HCT116 (cell line): ENCODE measurements around the gene CCM2. TPM values are rescaled to one million over a fixed set of nuclear protein-coding genes. Genes with fewer than 3 reads are reported as not detected.

Experiments used
- ATAC-seq: fragments of 200-7000 bp; cut with Tn5 transposase; 2 replicates; pipeline ENCODE4 v1.9.1; 2020; ENCODE audit warnings: mild to moderate bottlenecking, moderate library complexity
- BruUV-seq: library from RNA; stranded (reverse); fragments of 400-500 nt; replicated peaks from 2 replicates; lab custom pipeline; 2021; lab: Mats Ljungman, UMichigan
- CTCF ChIA-PET: fragments of 300-600 bp; sonication (Branson Sonifier 250); formaldehyde crosslinking; loops from one replicate; lab custom pipeline; 2021; ENCODE audit warnings: antibody characterized with exemption; lab: Charles Lee
- POLR2A ChIA-PET: fragments of 300-600, 350-600 bp; sonication (Branson Sonifier 250); formaldehyde crosslinking; loops from one replicate; lab custom pipeline; 2021; ENCODE audit warnings: antibody characterized with exemption; lab: Charles Lee
- RAD21 ChIA-PET, 2 experiments: fragments of 300-600 bp; sonication (Branson Sonifier 250); formaldehyde crosslinking; loops; one replicate each; lab custom pipeline; 2023; ENCODE audit warnings: low total read pairs in 2 of 2; ENCODE audit not compliant: uncharacterized antibody in 2 of 2, unreplicated experiment in 2 of 2, low non-redundant PET in 1 of 2; lab: Charles Lee
- DNase-seq: peaks from one replicate; pipeline ENCODE4 v3.0.0-alpha.2; 2010; ENCODE audit warnings: low read depth, low spot score
- H2AFZ ChIP-seq: fragments of 200-600 bp; shearing (Covaris generic), sonication (generic); 2 replicates; pipeline ENCODE4 v1.6.1; 2017; ENCODE audit warnings: low read depth, mixed run types, mixed read lengths, antibody characterized with exemption, low read length; ENCODE audit not compliant: poor library complexity, severe bottlenecking
- H3K27ac ChIP-seq: 2 replicates; pipeline ENCODE4 v1.5.1; 2012; ENCODE audit warnings: low read depth, low read length
- H3K27me3 ChIP-seq: fragments of 200-600 bp; sonication (generic); 2 replicates; pipeline ENCODE4 v1.6.1; 2016; ENCODE audit warnings: mixed run types, low read length, mixed read lengths; ENCODE audit not compliant: insufficient read depth
- H3K36me3 ChIP-seq, 2 experiments: fragments of 200-500 bp in 1 of 2; fragments of 200-600 bp in 1 of 2; sonication (Bioruptor generic) in 1 of 2; sonication (generic) in 1 of 2; 2 replicates each; pipeline versions ENCODE4 v1.5.1 to v1.6.1; 2014 to 2016; ENCODE audit warnings: low read length in 2 of 2, inconsistent platforms in 1 of 2, mixed read lengths in 1 of 2, mixed run types in 1 of 2; ENCODE audit not compliant: insufficient read depth in 2 of 2, control insufficient read depth in 1 of 2
- H3K4me1 ChIP-seq, 2 experiments: fragments of 200-600 bp in 1 of 2; sonication (generic) in 1 of 2; 2 replicates each; pipeline versions ENCODE4 v1.5.1 to v1.6.1; 2012 to 2017; ENCODE audit warnings: low read length in 2 of 2, inconsistent platforms in 1 of 2, mild to moderate bottlenecking in 1 of 2, mixed read lengths in 1 of 2, mixed run types in 1 of 2, moderate library complexity in 1 of 2; ENCODE audit not compliant: insufficient read depth in 2 of 2, control insufficient read depth in 1 of 2
- H3K4me2 ChIP-seq: fragments of 200-600 bp; sonication (generic); 2 replicates; pipeline ENCODE4 v1.6.1; 2017; ENCODE audit warnings: mixed run types, low read length, mixed read lengths
- H3K4me3 ChIP-seq, 2 experiments: fragments of 200-600 bp in 1 of 2; sonication (generic) in 1 of 2; replicated peaks in 1 of 2; 2 replicates each; pipeline ENCODE4 v1.5.1; 2011 to 2016; ENCODE audit warnings: low read length in 2 of 2, control low read depth in 1 of 2, low read depth in 1 of 2, mild to moderate bottlenecking in 1 of 2, mixed read lengths in 1 of 2, mixed run types in 1 of 2
- H3K79me2 ChIP-seq: fragments of 200-600 bp; sonication (generic); 2 replicates; pipeline ENCODE4 v1.6.1; 2017; ENCODE audit warnings: mild to moderate bottlenecking, mixed run types, low read length, moderate library complexity, mixed read lengths; ENCODE audit not compliant: insufficient read depth
- H3K9ac ChIP-seq: fragments of 200-600 bp; sonication (generic); 2 replicates; pipeline ENCODE4 v1.6.1; 2016; ENCODE audit warnings: low read length, mixed read lengths
- H3K9me2 ChIP-seq: fragments of 200-600 bp; sonication (generic), shearing (Covaris generic); 2 replicates; pipeline ENCODE4 v1.6.1; 2017; ENCODE audit warnings: mixed run types, mild to moderate bottlenecking, moderate library complexity; ENCODE audit not compliant: insufficient read depth
- H3K9me3 ChIP-seq, 2 experiments: fragments of 200-500 bp in 1 of 2; fragments of 200-600 bp in 1 of 2; sonication (Bioruptor generic) in 1 of 2; sonication (generic) in 1 of 2; 2 replicates each; pipeline ENCODE4 v1.6.1; 2014 to 2017; ENCODE audit warnings: low read length in 2 of 2, mixed read lengths in 2 of 2, inconsistent platforms in 1 of 2, low read depth in 1 of 2, mild to moderate bottlenecking in 1 of 2, mixed run types in 1 of 2, moderate library complexity in 1 of 2; ENCODE audit not compliant: control insufficient read depth in 1 of 2, insufficient read depth in 1 of 2
- H4K20me1 ChIP-seq: fragments of 200-600 bp; sonication (generic), shearing (Covaris generic); 2 replicates; pipeline ENCODE4 v1.6.1; 2017; ENCODE audit warnings: mixed run types, mild to moderate bottlenecking, moderate library complexity; ENCODE audit not compliant: insufficient read depth
- CBX3 ChIP-seq: IDR thresholded peaks from 2 replicates; pipeline ENCODE4 v1.6.1; 2012; ENCODE audit warnings: low read depth
- EGR1 ChIP-seq: IDR thresholded peaks from 2 replicates; pipeline ENCODE4 v1.6.1; 2012; ENCODE audit warnings: low read depth
- ELF1 ChIP-seq: IDR thresholded peaks from 2 replicates; pipeline ENCODE4 v1.6.1; 2012; ENCODE audit warnings: low read depth, borderline replicate concordance
- EZH2 ChIP-seq: fragments of 200-600 bp; sonication (generic); IDR thresholded peaks from 2 replicates; pipeline ENCODE4 v1.6.1; 2017; ENCODE audit warnings: antibody characterized with exemption, mixed run types
- EZH2phosphoT487 ChIP-seq: fragments of 200-600 bp; IDR thresholded peaks from 2 replicates; pipeline ENCODE4 v1.6.1; 2018; ENCODE audit warnings: antibody characterized with exemption, borderline replicate concordance
- FOSL1 ChIP-seq: IDR thresholded peaks from 2 replicates; pipeline ENCODE4 v1.6.1; 2012; ENCODE audit warnings: low read depth
- JUND ChIP-seq: IDR thresholded peaks from 2 replicates; pipeline ENCODE4 v1.6.1; 2012
- POLR2AphosphoS5 ChIP-seq: IDR thresholded peaks from 2 replicates; pipeline ENCODE4 v1.6.1; 2011; ENCODE audit warnings: mild to moderate bottlenecking, low read depth, low read length, moderate library complexity
- RAD21 ChIP-seq: IDR thresholded peaks from 2 replicates; pipeline ENCODE4 v1.6.1; 2012; ENCODE audit warnings: low read depth, mild to moderate bottlenecking
- SIN3A ChIP-seq: IDR thresholded peaks from 2 replicates; pipeline ENCODE4 v1.6.1; 2012; ENCODE audit warnings: low read depth
- TCF7L2 ChIP-seq: IDR thresholded peaks from 2 replicates; pipeline ENCODE4 v1.7.0; 2011; ENCODE audit warnings: borderline replicate concordance, inconsistent platforms; ENCODE audit not compliant: insufficient read depth, insufficient read length; ENCODE audit errors: extremely low read depth
- YY1 ChIP-seq: IDR thresholded peaks from 2 replicates; pipeline ENCODE4 v1.6.1; 2011; ENCODE audit warnings: low read length, low read depth, moderate library complexity, mild to moderate bottlenecking; ENCODE audit not compliant: insufficient replicate concordance; ENCODE audit errors: extremely low read depth
- ZFX ChIP-seq: fragments of 450-650 bp; IDR thresholded peaks from 2 replicates; pipeline ENCODE4 v1.6.1; 2017
- ZNF274 ChIP-seq: fragments of 200-500 bp; sonication (Bioruptor generic); IDR thresholded peaks from 2 replicates; pipeline ENCODE4 v1.6.1; 2014; ENCODE audit warnings: mild to moderate bottlenecking, low read depth, low read length, inconsistent platforms
- intact Hi-C: fragments of 100-400 bp; cut with micrococcal nuclease; formaldehyde crosslinking; loops from 2 replicates; pipeline ENCODE4 v1.10.0; 2022
- total RNA-seq: library from RNA; stranded (reverse); gene quantifications from one replicate; pipeline ENCODE4 v1.2.1, GENCODE V29; 2021; ENCODE audit not compliant: unreplicated experiment
- TF ChIP-seq, protein P1 (sequence below): IDR thresholded peaks from 2 replicates; pipeline ENCODE4 v1.6.1; 2012
- TF ChIP-seq, protein P2 (sequence below), 3 experiments: fragments of 200-600 bp in 1 of 3; sonication (generic) in 1 of 3; IDR thresholded peaks in 2 of 3; conservative IDR thresholded peaks in 1 of 3; 2 replicates each; pipeline ENCODE4 v1.5.1; 2012 to 2017; ENCODE audit warnings: low read depth in 2 of 3, low read length in 2 of 3, antibody characterized with exemption in 1 of 3, borderline replicate concordance in 1 of 3, control low read depth in 1 of 3, mild to moderate bottlenecking in 1 of 3, mixed read lengths in 1 of 3, mixed run types in 1 of 3, moderate library complexity in 1 of 3; ENCODE audit not compliant: insufficient read depth in 1 of 3
- TF ChIP-seq, protein P3 (sequence below): IDR thresholded peaks from 2 replicates; pipeline ENCODE4 v1.6.1; 2011; ENCODE audit warnings: mild to moderate bottlenecking, low read length, moderate library complexity; ENCODE audit not compliant: insufficient replicate concordance; ENCODE audit errors: extremely low read depth
- TF ChIP-seq, protein P4 (sequence below): IDR thresholded peaks from 2 replicates; pipeline ENCODE4 v1.6.1; 2012

Gene CCM2
- total RNA-seq, 1 experiment from 2014 or later = 34.4 TPM

DNA sequence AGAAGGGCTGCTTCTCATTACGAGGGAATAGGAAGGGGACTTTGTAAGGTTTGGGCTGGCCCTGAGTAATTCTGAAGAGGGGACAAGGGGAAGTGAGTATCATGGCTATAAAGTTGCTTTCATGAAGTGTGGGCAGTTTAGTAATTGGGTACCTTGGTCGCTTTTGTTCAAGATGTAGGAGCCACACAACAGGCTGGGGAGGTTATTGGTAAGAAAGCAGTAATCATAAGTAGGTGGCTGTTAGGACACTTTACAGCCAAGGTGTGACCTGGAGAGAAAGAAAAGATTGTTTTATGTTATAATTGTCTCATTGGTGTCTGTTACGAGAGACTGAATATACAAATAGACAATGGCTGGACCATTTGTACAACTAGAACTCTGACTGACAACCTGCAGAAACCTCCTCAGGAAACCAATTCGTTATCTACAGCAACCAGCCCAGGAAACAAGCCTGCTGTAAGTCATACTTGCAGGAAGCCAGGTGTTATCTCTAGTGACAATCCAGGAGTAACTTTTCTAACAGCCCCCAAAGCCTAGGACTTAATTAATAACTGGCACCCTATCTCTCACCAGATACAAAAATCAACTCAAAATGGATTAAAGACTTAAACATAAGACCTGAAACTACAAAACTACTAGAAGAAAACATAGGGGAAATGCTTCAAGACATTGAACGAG is 5.0 kb upstream of the CCM2 start:
- BruUV-seq = no TSS peak
- H3K4me2 ChIP-seq = no peak overlapping the region
- CTCF ChIA-PET = no interaction called here

More for the DNA sequence above, 5.0 kb upstream of the CCM2 start:
- Histone ChIP-seq H3K27ac (no peak overlapping the region), H2AFZ (no peak overlapping the region), H3K79me2 (no peaks in the 10 kb centered on the region), H4K20me1 (no peaks in the 10 kb centered on the region), H3K36me3 (no peaks in the 10 kb centered on the region), H3K4me1 (peaks cover 0 to 18% of the 10 kb centered on the region in 2 experiments; a peak in 1 of 4 replicates), H3K9me2 (no peaks in the 10 kb centered on the region), H3K9ac (no peak overlapping the region), H3K27me3 (no peaks in the 10 kb centered on the region), H3K9me3 (no peaks in the 10 kb centered on the region), H3K4me3 (no peak overlapping the region)
- ChIA-PET POLR2A (no interaction called here), RAD21 (no interaction called here)
- no peak for DNase-seq
- TF ChIP-seq EZH2 (no peak), ELF1 (no peak), FOSL1 (no peak), SIN3A (no peak), CBX3 (no peak), ZNF274 (no peak), JUND (no peak), YY1 (no peak), TCF7L2 (no peak), EZH2phosphoT487 (no peak), POLR2AphosphoS5 (no peak), ZFX (no peak), EGR1 (no peak), RAD21 (no peak)
- TF ChIP-seq, protein P1, sequence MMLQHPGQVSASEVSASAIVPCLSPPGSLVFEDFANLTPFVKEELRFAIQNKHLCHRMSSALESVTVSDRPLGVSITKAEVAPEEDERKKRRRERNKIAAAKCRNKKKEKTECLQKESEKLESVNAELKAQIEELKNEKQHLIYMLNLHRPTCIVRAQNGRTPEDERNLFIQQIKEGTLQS = no peak
- TF ChIP-seq, protein P2, sequence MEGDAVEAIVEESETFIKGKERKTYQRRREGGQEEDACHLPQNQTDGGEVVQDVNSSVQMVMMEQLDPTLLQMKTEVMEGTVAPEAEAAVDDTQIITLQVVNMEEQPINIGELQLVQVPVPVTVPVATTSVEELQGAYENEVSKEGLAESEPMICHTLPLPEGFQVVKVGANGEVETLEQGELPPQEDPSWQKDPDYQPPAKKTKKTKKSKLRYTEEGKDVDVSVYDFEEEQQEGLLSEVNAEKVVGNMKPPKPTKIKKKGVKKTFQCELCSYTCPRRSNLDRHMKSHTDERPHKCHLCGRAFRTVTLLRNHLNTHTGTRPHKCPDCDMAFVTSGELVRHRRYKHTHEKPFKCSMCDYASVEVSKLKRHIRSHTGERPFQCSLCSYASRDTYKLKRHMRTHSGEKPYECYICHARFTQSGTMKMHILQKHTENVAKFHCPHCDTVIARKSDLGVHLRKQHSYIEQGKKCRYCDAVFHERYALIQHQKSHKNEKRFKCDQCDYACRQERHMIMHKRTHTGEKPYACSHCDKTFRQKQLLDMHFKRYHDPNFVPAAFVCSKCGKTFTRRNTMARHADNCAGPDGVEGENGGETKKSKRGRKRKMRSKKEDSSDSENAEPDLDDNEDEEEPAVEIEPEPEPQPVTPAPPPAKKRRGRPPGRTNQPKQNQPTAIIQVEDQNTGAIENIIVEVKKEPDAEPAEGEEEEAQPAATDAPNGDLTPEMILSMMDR (IDR thresholded peaks at IDR 0.05 in 2 of 3, conservative IDR thresholded peaks at IDR 0.05 in 1 of 3; ENCODE audit: borderline replicate concordance in 1 of 3, insufficient read depth in 1 of 3, low read depth in 2 of 3, low read length in 2 of 3) = no peak
- TF ChIP-seq, protein P3, sequence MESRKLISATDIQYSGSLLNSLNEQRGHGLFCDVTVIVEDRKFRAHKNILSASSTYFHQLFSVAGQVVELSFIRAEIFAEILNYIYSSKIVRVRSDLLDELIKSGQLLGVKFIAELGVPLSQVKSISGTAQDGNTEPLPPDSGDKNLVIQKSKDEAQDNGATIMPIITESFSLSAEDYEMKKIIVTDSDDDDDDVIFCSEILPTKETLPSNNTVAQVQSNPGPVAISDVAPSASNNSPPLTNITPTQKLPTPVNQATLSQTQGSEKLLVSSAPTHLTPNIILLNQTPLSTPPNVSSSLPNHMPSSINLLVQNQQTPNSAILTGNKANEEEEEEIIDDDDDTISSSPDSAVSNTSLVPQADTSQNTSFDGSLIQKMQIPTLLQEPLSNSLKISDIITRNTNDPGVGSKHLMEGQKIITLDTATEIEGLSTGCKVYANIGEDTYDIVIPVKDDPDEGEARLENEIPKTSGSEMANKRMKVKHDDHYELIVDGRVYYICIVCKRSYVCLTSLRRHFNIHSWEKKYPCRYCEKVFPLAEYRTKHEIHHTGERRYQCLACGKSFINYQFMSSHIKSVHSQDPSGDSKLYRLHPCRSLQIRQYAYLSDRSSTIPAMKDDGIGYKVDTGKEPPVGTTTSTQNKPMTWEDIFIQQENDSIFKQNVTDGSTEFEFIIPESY = no peak
- TF ChIP-seq, protein P4, sequence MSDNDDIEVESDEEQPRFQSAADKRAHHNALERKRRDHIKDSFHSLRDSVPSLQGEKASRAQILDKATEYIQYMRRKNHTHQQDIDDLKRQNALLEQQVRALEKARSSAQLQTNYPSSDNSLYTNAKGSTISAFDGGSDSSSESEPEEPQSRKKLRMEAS = no peak
- no peak for ATAC-seq
- intact Hi-C loops = no loop called here
